Measurements from ENCODE around the gene GUF1. TPM values are rescaled to one million over a fixed set of nuclear protein-coding genes. Genes with fewer than 3 reads are reported as not detected.

GUF1 gene
- total RNA-seq, 1 experiment from 2014 or later = 18.6 TPM

GRCh38 chr4:44684648-44685047, 6.4 kb downstream of the GUF1 start:
- Histone ChIP-seq H3K9me3 (ENCODE audit: insufficient read depth, low read depth) (no peaks in the 10 kb centered on the region), H4K20me1 (ENCODE audit: insufficient read depth) (0 out of 2 replicates have a peak, but pooled peaks cover 3% of the 10 kb centered on the region), H2AFZ (no peak overlapping the region), H3F3A (ENCODE audit: insufficient read depth, low read depth) (peaks cover 5% of the 10 kb centered on the region; the same call in 1 of the 2 replicates), H3K27me3 (ENCODE audit: insufficient read depth, low read depth) (no peaks in the 10 kb centered on the region), H3K9me2 (ENCODE audit: insufficient read depth) (no peaks in the 10 kb centered on the region), H3K79me2 (ENCODE audit: low read depth) (peaks cover 23% of the 10 kb centered on the region), H3K27ac (no peak overlapping the region), H3K4me2 (no peak overlapping the region), H3K4me3 (no peak overlapping the region), H3K36me3 (ENCODE audit: low read depth) (peaks cover 32% of the 10 kb centered on the region), H3K4me1 (replicated peaks; ENCODE audit: insufficient read depth) (peaks cover 12% of the 10 kb centered on the region; the same call in 1 of the 2 replicates)
- no TSS peak for BruUV-seq (replicated peaks)
- no peak for DNase-seq
- POLR2A ChIA-PET (ENCODE audit: unreplicated experiment) = no interaction called here
- TF ChIP-seq, protein P1, sequence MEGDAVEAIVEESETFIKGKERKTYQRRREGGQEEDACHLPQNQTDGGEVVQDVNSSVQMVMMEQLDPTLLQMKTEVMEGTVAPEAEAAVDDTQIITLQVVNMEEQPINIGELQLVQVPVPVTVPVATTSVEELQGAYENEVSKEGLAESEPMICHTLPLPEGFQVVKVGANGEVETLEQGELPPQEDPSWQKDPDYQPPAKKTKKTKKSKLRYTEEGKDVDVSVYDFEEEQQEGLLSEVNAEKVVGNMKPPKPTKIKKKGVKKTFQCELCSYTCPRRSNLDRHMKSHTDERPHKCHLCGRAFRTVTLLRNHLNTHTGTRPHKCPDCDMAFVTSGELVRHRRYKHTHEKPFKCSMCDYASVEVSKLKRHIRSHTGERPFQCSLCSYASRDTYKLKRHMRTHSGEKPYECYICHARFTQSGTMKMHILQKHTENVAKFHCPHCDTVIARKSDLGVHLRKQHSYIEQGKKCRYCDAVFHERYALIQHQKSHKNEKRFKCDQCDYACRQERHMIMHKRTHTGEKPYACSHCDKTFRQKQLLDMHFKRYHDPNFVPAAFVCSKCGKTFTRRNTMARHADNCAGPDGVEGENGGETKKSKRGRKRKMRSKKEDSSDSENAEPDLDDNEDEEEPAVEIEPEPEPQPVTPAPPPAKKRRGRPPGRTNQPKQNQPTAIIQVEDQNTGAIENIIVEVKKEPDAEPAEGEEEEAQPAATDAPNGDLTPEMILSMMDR (conservative IDR thresholded peaks at IDR 0.05) = no peak
- TF ChIP-seq EZH2 (IDR thresholded peaks at IDR 0.05; ENCODE audit: low read depth) = no peak
- intact Hi-C loops (cut with micrococcal nuclease; ENCODE audit: unreplicated experiment) = no loop called here
- CTCF ChIA-PET = no interaction called here

GRCh38 chr4:44700427-44700826, 22.2 kb downstream of the GUF1 start:
- H3K27me3 ChIP-seq (ENCODE audit: insufficient read depth, low read depth) = no peaks in the 10 kb centered on the region
- no peak overlapping the region for H3K4me3 ChIP-seq
- H3K27ac ChIP-seq = no peak overlapping the region
- no TSS peak for BruUV-seq (replicated peaks)
- intact Hi-C loops (cut with micrococcal nuclease; ENCODE audit: unreplicated experiment) = no loop called here
- no peak overlapping the region for H3K4me2 ChIP-seq
- H3F3A ChIP-seq (ENCODE audit: insufficient read depth, low read depth) = no peaks in the 10 kb centered on the region
- H3K9me3 ChIP-seq (ENCODE audit: insufficient read depth, low read depth) = no peaks in the 10 kb centered on the region
- CTCF ChIA-PET = no interaction called here
- no peak overlapping the region for H2AFZ ChIP-seq
- no peak for DNase-seq
- H3K36me3 ChIP-seq (ENCODE audit: low read depth) = peaks cover 38% of the 10 kb centered on the region
- no peaks in the 10 kb centered on the region for H3K9me2 ChIP-seq (ENCODE audit: insufficient read depth)
- TF ChIP-seq EZH2 (IDR thresholded peaks at IDR 0.05; ENCODE audit: low read depth) = no peak
- TF ChIP-seq, protein P1 (conservative IDR thresholded peaks at IDR 0.05) = no peak
- POLR2A ChIA-PET (ENCODE audit: unreplicated experiment) = no interaction called here
- H4K20me1 ChIP-seq (ENCODE audit: insufficient read depth) = peaks cover 6% of the 10 kb centered on the region; the same call in 1 of the 2 replicates
- no peaks in the 10 kb centered on the region for H3K4me1 ChIP-seq (replicated peaks; ENCODE audit: insufficient read depth)
- H3K79me2 ChIP-seq (ENCODE audit: low read depth) = no peaks in the 10 kb centered on the region

DNA sequence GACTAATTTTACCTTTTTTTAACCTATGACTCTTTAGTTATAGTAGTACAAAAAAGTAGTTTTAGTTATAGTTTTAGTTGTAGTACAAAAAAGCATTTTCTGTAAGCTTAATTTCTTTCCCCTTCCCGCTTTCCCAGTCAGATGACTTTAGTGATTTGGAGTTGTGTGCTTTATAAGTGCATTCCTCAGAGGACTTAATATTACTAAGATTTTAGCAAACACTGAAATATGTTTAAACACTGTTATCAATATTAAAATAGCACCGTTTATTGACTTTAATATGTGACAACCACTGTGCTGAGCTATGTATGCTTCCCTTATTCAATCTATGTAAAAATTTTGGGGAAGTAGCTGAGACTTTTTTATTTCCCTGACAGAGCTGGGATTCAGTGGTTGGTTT, 22.8 kb downstream of the GUF1 start:
- TF ChIP-seq EZH2 (IDR thresholded peaks at IDR 0.05; ENCODE audit: low read depth) = no peak
- TF ChIP-seq, protein P1 (conservative IDR thresholded peaks at IDR 0.05) = no peak
- intact Hi-C loops (cut with micrococcal nuclease; ENCODE audit: unreplicated experiment) = no loop called here
- DNase-seq = no peak

More for the DNA sequence above, 22.8 kb downstream of the GUF1 start:
- no peaks in the 10 kb centered on the region for H3K27me3 ChIP-seq (ENCODE audit: insufficient read depth, low read depth)
- H3K4me1 ChIP-seq (replicated peaks; ENCODE audit: insufficient read depth) = no peaks in the 10 kb centered on the region
- H3K27ac ChIP-seq = no peak overlapping the region
- no peak overlapping the region for H3K4me2 ChIP-seq
- BruUV-seq (replicated peaks) = no TSS peak
- POLR2A ChIA-PET (ENCODE audit: unreplicated experiment) = no interaction called here
- CTCF ChIA-PET = no interaction called here
- no peaks in the 10 kb centered on the region for H3K79me2 ChIP-seq (ENCODE audit: low read depth)
- H4K20me1 ChIP-seq (ENCODE audit: insufficient read depth) = peaks cover 4% of the 10 kb centered on the region; the same call in 1 of the 2 replicates
- no peaks in the 10 kb centered on the region for H3K9me2 ChIP-seq (ENCODE audit: insufficient read depth)
- no peak overlapping the region for H2AFZ ChIP-seq
- peaks cover 35% of the 10 kb centered on the region for H3K36me3 ChIP-seq (ENCODE audit: low read depth)
- H3K4me3 ChIP-seq = no peak overlapping the region
- H3F3A ChIP-seq (ENCODE audit: insufficient read depth, low read depth) = no peaks in the 10 kb centered on the region
- H3K9me3 ChIP-seq (ENCODE audit: insufficient read depth, low read depth) = no peaks in the 10 kb centered on the region
